GM23338 (cell line): ENCODE data around the gene DTNA. TPM values are rescaled to one million over a fixed set of nuclear protein-coding genes. Genes with fewer than 3 reads are reported as not detected.

ENCODE experiments used
- ATAC-seq: fragments of 200-7000 bp; cut with Tn5 transposase; 3 replicates; pipeline ENCODE4 v1.9.1; 2020
- DNase-seq: peaks from one replicate; pipeline ENCODE4 v3.0.0-alpha.2; 2015; ENCODE audit warnings: low spot score
- H2AFZ ChIP-seq: fragments of 200-600 bp; sonication (generic); 2 replicates; pipeline ENCODE4 v1.8.0; 2016; ENCODE audit warnings: antibody characterized with exemption, mild to moderate bottlenecking, moderate library complexity
- H3F3A ChIP-seq: fragments of 200-600 bp; sonication (generic); replicated peaks from 2 replicates; pipeline ENCODE4 v1.8.0; 2017; ENCODE audit warnings: antibody characterized with exemption, mixed run types, low read depth
- H3K27ac ChIP-seq: fragments of 200-600 bp; sonication (generic); 2 replicates; pipeline ENCODE4 v1.6.1; 2016; ENCODE audit warnings: low read depth
- H3K27me3 ChIP-seq: fragments of 200-600 bp; sonication (generic); 2 replicates; pipeline ENCODE4 v1.8.0; 2016; ENCODE audit warnings: mild to moderate bottlenecking, mixed run types, moderate library complexity; ENCODE audit not compliant: insufficient read depth
- H3K36me3 ChIP-seq: fragments of 200-600 bp; sonication (generic); 2 replicates; pipeline ENCODE4 v1.8.0; 2016; ENCODE audit warnings: mild to moderate bottlenecking; ENCODE audit not compliant: insufficient read depth
- H3K4me1 ChIP-seq: fragments of 200-600 bp; sonication (generic); 2 replicates; pipeline ENCODE4 v1.8.0; 2016; ENCODE audit warnings: mild to moderate bottlenecking, moderate library complexity; ENCODE audit not compliant: insufficient read depth
- H3K4me2 ChIP-seq: fragments of 200-600 bp; sonication (generic); 2 replicates; pipeline ENCODE4 v1.7.1; 2017; ENCODE audit warnings: mixed run types
- H3K4me3 ChIP-seq: fragments of 200-600 bp; sonication (generic); 2 replicates; pipeline ENCODE4 v1.6.1; 2016; ENCODE audit warnings: mixed run types
- H3K79me2 ChIP-seq: fragments of 200-600 bp; sonication (generic); replicated peaks from 2 replicates; pipeline ENCODE4 v1.8.0; 2017; ENCODE audit warnings: mild to moderate bottlenecking; ENCODE audit not compliant: insufficient read depth
- H3K9me2 ChIP-seq: fragments of 200-600 bp; sonication (generic); 2 replicates; pipeline ENCODE4 v1.8.0; 2017; ENCODE audit not compliant: insufficient read depth
- H4K20me1 ChIP-seq: fragments of 200-600 bp; sonication (generic); replicated peaks from 2 replicates; pipeline ENCODE4 v1.8.0; 2017; ENCODE audit warnings: mild to moderate bottlenecking; ENCODE audit not compliant: insufficient read depth
- H3K27ac Mint-ChIP-seq: 2 replicates; pipeline ENCODE4 v1.8.0; 2020; ENCODE audit warnings: inconsistent platforms, mild to moderate bottlenecking, moderate library complexity, mixed read lengths
- H3K27me3 Mint-ChIP-seq: 3 replicates; pipeline ENCODE4 v1.8.0; 2022; ENCODE audit warnings: low read depth, mild to moderate bottlenecking, moderate library complexity, mixed read lengths, inconsistent platforms; ENCODE audit not compliant: insufficient read depth, poor library complexity
- H3K36me3 Mint-ChIP-seq: 3 replicates; pipeline ENCODE4 v1.8.0; 2021; ENCODE audit warnings: low read depth, mild to moderate bottlenecking, inconsistent platforms, moderate library complexity, mixed read lengths
- H3K4me1 Mint-ChIP-seq: 3 replicates; pipeline ENCODE4 v1.8.0; 2020; ENCODE audit warnings: mild to moderate bottlenecking, inconsistent platforms, mixed read lengths
- H3K4me3 Mint-ChIP-seq: 3 replicates; pipeline ENCODE4 v1.8.0; 2021; ENCODE audit warnings: moderate library complexity, mild to moderate bottlenecking, inconsistent platforms, mixed read lengths
- H3K9me3 Mint-ChIP-seq: 3 replicates; pipeline ENCODE4 v1.8.0; 2020; ENCODE audit warnings: moderate library complexity, mild to moderate bottlenecking, inconsistent platforms, mixed read lengths
- CREB1 ChIP-seq: fragments of 250-450 bp; sonication (Bioruptor Pico); IDR thresholded peaks from 2 replicates; pipeline ENCODE4 v1.5.0; 2020; ENCODE audit warnings: low read depth, mild to moderate bottlenecking, moderate library complexity
- ETS1 ChIP-seq: IDR thresholded peaks from 2 replicates; pipeline ENCODE4 v1.6.1; 2016; ENCODE audit warnings: antibody characterized with exemption
- EZH2 ChIP-seq: fragments of 200-600 bp; sonication (generic); IDR thresholded peaks from one replicate; pipeline ENCODE4 v1.8.0; 2017; ENCODE audit warnings: antibody characterized with exemption, mild to moderate bottlenecking, low read depth; ENCODE audit not compliant: unreplicated experiment
- EZH2phosphoT487 ChIP-seq: fragments of 200-600 bp; sonication (generic); IDR thresholded peaks from one replicate; pipeline ENCODE4 v1.8.1; 2018; ENCODE audit warnings: antibody characterized with exemption; ENCODE audit not compliant: unreplicated experiment
- STAT1 ChIP-seq: IDR thresholded peaks from one replicate; pipeline ENCODE4 v1.6.1; 2016; ENCODE audit warnings: antibody characterized with exemption; ENCODE audit not compliant: unreplicated experiment
- polyA plus RNA-seq: library from polyadenylated mRNA; unstranded; fragments of >200 nt; fragmentation: Nextera tagmentation; extraction: Ambion mirVana; gene quantifications from 2 replicates; pipeline ENCODE4 v1.2.1, GENCODE V29; 2016
- total RNA-seq: library from RNA; depleted of rRNA; stranded (reverse); fragments of >200 nt; shearing (Covaris generic); gene quantifications from 2 replicates; pipeline ENCODE4 v1.2.3, GENCODE V29; 2014
- TF ChIP-seq, protein P1 (sequence below): fragments of 250-450 bp; sonication (Bioruptor Pico); IDR thresholded peaks from 2 replicates; pipeline ENCODE4 v1.5.0; 2020; ENCODE audit warnings: mild to moderate bottlenecking, moderate library complexity
- TF ChIP-seq, protein P2 (sequence below), 2 experiments: fragments of 200-600 bp in 1 of 2; sonication (generic) in 1 of 2; conservative IDR thresholded peaks; 2 replicates each; pipeline versions ENCODE4 v1.5.1 to v1.6.1; 2016 to 2017; ENCODE audit warnings: antibody characterized with exemption in 2 of 2, low read depth in 2 of 2, mild to moderate bottlenecking in 2 of 2, moderate library complexity in 1 of 2

Gene DTNA
- total and polyA plus RNA-seq, 2 experiments from 2014 or later = 11.5 to 25.1 TPM

DNA sequence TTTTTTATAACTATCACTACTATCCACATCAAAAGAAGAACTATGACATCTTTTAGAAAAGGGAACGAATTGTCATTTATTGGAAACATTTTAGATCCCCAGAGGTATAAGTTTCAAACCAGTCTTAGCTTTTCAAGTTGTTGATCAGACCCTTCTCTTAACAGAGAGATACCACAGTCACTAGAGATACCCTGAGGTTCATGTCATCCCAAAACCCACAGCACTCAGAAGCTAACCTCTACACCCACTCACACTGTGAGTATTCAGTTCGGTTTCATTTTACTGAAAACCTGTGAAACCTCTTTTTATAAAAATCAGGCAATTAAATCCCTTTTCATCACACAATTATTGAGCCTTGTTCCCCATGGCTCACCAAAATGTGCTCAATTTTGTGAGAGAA is 156.2 kb downstream of the DTNA start (continued):
- TF ChIP-seq, protein P1, sequence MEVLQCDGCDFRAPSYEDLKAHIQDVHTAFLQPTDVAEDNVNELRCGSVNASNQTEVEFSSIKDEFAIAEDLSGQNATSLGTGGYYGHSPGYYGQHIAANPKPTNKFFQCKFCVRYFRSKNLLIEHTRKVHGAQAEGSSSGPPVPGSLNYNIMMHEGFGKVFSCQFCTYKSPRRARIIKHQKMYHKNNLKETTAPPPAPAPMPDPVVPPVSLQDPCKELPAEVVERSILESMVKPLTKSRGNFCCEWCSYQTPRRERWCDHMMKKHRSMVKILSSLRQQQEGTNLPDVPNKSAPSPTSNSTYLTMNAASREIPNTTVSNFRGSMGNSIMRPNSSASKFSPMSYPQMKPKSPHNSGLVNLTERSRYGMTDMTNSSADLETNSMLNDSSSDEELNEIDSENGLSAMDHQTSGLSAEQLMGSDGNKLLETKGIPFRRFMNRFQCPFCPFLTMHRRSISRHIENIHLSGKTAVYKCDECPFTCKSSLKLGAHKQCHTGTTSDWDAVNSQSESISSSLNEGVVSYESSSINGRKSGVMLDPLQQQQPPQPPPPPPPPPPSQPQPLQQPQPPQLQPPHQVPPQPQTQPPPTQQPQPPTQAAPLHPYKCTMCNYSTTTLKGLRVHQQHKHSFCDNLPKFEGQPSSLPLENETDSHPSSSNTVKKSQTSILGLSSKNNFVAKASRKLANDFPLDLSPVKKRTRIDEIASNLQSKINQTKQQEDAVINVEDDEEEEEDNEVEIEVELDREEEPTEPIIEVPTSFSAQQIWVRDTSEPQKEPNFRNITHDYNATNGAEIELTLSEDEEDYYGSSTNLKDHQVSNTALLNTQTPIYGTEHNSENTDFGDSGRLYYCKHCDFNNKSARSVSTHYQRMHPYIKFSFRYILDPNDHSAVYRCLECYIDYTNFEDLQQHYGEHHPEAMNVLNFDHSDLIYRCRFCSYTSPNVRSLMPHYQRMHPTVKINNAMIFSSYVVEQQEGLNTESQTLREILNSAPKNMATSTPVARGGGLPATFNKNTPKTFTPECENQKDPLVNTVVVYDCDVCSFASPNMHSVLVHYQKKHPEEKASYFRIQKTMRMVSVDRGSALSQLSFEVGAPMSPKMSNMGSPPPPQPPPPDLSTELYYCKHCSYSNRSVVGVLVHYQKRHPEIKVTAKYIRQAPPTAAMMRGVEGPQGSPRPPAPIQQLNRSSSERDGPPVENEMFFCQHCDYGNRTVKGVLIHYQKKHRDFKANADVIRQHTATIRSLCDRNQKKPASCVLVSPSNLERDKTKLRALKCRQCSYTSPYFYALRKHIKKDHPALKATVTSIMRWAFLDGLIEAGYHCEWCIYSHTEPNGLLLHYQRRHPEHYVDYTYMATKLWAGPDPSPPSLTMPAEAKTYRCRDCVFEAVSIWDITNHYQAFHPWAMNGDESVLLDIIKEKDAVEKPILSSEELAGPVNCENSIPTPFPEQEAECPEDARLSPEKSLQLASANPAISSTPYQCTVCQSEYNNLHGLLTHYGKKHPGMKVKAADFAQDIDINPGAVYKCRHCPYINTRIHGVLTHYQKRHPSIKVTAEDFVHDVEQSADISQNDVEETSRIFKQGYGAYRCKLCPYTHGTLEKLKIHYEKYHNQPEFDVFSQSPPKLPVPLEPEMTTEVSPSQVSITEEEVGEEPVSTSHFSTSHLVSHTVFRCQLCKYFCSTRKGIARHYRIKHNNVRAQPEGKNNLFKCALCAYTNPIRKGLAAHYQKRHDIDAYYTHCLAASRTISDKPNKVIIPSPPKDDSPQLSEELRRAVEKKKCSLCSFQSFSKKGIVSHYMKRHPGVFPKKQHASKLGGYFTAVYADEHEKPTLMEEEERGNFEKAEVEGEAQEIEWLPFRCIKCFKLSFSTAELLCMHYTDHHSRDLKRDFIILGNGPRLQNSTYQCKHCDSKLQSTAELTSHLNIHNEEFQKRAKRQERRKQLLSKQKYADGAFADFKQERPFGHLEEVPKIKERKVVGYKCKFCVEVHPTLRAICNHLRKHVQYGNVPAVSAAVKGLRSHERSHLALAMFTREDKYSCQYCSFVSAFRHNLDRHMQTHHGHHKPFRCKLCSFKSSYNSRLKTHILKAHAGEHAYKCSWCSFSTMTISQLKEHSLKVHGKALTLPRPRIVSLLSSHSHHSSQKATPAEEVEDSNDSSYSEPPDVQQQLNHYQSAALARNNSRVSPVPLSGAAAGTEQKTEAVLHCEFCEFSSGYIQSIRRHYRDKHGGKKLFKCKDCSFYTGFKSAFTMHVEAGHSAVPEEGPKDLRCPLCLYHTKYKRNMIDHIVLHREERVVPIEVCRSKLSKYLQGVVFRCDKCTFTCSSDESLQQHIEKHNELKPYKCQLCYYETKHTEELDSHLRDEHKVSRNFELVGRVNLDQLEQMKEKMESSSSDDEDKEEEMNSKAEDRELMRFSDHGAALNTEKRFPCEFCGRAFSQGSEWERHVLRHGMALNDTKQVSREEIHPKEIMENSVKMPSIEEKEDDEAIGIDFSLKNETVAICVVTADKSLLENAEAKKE (CRISPR knock-in tag) = no peak
- TF ChIP-seq ETS1 (no peak), CREB1 (CRISPR knock-in tag) (no peak), STAT1 (no peak), EZH2phosphoT487 (no peak)
- TF ChIP-seq, protein P2, sequence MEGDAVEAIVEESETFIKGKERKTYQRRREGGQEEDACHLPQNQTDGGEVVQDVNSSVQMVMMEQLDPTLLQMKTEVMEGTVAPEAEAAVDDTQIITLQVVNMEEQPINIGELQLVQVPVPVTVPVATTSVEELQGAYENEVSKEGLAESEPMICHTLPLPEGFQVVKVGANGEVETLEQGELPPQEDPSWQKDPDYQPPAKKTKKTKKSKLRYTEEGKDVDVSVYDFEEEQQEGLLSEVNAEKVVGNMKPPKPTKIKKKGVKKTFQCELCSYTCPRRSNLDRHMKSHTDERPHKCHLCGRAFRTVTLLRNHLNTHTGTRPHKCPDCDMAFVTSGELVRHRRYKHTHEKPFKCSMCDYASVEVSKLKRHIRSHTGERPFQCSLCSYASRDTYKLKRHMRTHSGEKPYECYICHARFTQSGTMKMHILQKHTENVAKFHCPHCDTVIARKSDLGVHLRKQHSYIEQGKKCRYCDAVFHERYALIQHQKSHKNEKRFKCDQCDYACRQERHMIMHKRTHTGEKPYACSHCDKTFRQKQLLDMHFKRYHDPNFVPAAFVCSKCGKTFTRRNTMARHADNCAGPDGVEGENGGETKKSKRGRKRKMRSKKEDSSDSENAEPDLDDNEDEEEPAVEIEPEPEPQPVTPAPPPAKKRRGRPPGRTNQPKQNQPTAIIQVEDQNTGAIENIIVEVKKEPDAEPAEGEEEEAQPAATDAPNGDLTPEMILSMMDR (conservative IDR thresholded peaks at IDR 0.05; ENCODE audit: low read depth in 2 of 2) = no peak

GRCh38 chr18:34866739-34867138 is 156.6 kb downstream of the DTNA start:
- ATAC-seq = peak; percentile 65
- Histone ChIP-seq H3K9me2 (no peaks in the 10 kb centered on the region), H3K4me2 (no peak overlapping the region), H3K27me3 (no peaks in the 10 kb centered on the region), H3K4me3 (no peak overlapping the region), H3F3A (no peaks in the 10 kb centered on the region), H3K4me1 (peaks cover 6% of the 10 kb centered on the region), H3K27ac (no peak overlapping the region), H3K36me3 (no peaks in the 10 kb centered on the region), H3K79me2 (no peaks in the 10 kb centered on the region), H2AFZ (no peak overlapping the region), H4K20me1 (no peaks in the 10 kb centered on the region)
- no peak overlapping the region for H3K27ac Mint-ChIP-seq
- TF ChIP-seq EZH2 = no peak
- TF ChIP-seq, protein P2 (conservative IDR thresholded peaks at IDR 0.05; ENCODE audit: low read depth in 2 of 2) = peak; percentile 50 to 53
- no peak overlapping the region for H3K4me3 Mint-ChIP-seq
- peak; percentile 55 for DNase-seq
- no peaks in the 10 kb centered on the region for H3K27me3 Mint-ChIP-seq
- 0 out of 3 replicates have a peak, but pooled peaks cover 2% of the 10 kb centered on the region for H3K4me1 Mint-ChIP-seq
- H3K9me3 Mint-ChIP-seq = no peaks in the 10 kb centered on the region
- no peaks in the 10 kb centered on the region for H3K36me3 Mint-ChIP-seq
